Esophagus squamous epithelium (tissue), 4 donors: ENCODE data around the gene RWDD1.

Experiments
- POLR2A ChIP-seq, 4 donors: fragments of 450-650 bp; IDR thresholded peaks; one replicate each; pipeline ENCODE4 v1.6.1; 2017; ENCODE audit warnings: antibody characterized with exemption in 4 of 4, mild to moderate bottlenecking in 4 of 4, moderate library complexity in 3 of 4
- TF ChIP-seq, protein P1 (sequence below), 6 experiments: fragments of 450-650 bp in 4 of 6; fragments of 200-600 bp in 2 of 6; sonication (generic) in 2 of 6; IDR thresholded peaks; one replicate each; pipeline ENCODE4 v1.5.1; 2016 to 2019; ENCODE audit warnings: antibody characterized with exemption in 6 of 6, mild to moderate bottlenecking in 4 of 6, moderate library complexity in 4 of 6

DNA sequence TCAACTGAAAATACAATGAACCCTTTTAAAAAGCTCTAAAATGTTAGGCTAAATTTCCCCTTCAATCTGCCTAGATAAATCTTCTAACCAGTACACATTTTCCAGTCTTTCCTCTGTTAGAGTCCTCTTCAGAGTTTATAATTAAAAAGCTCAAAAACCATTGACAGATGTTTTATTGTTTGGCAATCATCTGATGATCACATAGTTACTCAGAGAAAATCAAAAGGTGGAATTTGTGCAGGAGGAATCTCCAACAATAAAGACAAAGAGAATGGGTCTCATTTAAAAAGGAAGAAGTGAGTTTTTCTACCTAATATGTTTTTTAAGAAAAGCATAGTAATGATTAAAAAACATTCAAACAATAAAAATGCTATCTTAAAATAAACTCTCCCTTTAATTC, 28.9 kb upstream of the RWDD1 start:
- TF ChIP-seq, protein P1, sequence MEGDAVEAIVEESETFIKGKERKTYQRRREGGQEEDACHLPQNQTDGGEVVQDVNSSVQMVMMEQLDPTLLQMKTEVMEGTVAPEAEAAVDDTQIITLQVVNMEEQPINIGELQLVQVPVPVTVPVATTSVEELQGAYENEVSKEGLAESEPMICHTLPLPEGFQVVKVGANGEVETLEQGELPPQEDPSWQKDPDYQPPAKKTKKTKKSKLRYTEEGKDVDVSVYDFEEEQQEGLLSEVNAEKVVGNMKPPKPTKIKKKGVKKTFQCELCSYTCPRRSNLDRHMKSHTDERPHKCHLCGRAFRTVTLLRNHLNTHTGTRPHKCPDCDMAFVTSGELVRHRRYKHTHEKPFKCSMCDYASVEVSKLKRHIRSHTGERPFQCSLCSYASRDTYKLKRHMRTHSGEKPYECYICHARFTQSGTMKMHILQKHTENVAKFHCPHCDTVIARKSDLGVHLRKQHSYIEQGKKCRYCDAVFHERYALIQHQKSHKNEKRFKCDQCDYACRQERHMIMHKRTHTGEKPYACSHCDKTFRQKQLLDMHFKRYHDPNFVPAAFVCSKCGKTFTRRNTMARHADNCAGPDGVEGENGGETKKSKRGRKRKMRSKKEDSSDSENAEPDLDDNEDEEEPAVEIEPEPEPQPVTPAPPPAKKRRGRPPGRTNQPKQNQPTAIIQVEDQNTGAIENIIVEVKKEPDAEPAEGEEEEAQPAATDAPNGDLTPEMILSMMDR (IDR thresholded peaks at IDR 0.05) = no peak
- no peak for TF ChIP-seq POLR2A (IDR thresholded peaks at IDR 0.05)
